K562 (cell line): Measurements from ENCODE around the gene PRR35.

Source experiments
- AFF4 ChIP-seq: sonication (generic); formaldehyde crosslinking; IDR thresholded peaks from 2 replicates; pipeline ENCODE4 v1.8.0; 2023; ENCODE audit warnings: mild to moderate bottlenecking, missing genetic modification reagents
- ARHGAP35 ChIP-seq: fragments of 450-650 bp; IDR thresholded peaks from 2 replicates; pipeline ENCODE4 v1.6.1; 2018; ENCODE audit not compliant: partially characterized antibody
- ATF3 ChIP-seq, 2 experiments: fragments of 450-650 bp in 1 of 2; sonication (generic) in 1 of 2; formaldehyde crosslinking in 1 of 2; IDR thresholded peaks in 1 of 2; conservative IDR thresholded peaks in 1 of 2; 2 replicates each; pipeline versions ENCODE4 v1.6.1 to v1.8.1; 2016 to 2023; ENCODE audit warnings: mild to moderate bottlenecking in 2 of 2, moderate library complexity in 2 of 2, inconsistent platforms in 1 of 2, missing genetic modification reagents in 1 of 2
- CC2D1A ChIP-seq: fragments of 450-650 bp; IDR thresholded peaks from 2 replicates; pipeline ENCODE4 v1.6.1; 2017; ENCODE audit warnings: mild to moderate bottlenecking
- CTCF ChIP-seq, 3 experiments: IDR thresholded peaks in 2 of 3; conservative IDR thresholded peaks in 1 of 3; 2 replicates each; pipeline ENCODE4 v1.5.1; 2011 to 2012; ENCODE audit warnings: low read length in 3 of 3, mild to moderate bottlenecking in 3 of 3, control low read depth in 2 of 3, improper control_type of control experiment in 1 of 3, inconsistent platforms in 1 of 3, low read depth in 1 of 3, mixed read lengths in 1 of 3, moderate library complexity in 1 of 3; ENCODE audit not compliant: insufficient read depth in 2 of 3
- FOS ChIP-seq: IDR thresholded peaks from 3 replicates; pipeline ENCODE4 v1.6.1; 2011; ENCODE audit not compliant: insufficient read length; ENCODE audit errors: extremely low read depth
- KDM1A ChIP-seq, 2 experiments: fragments of 450-650 bp; IDR thresholded peaks; 2 replicates each; pipeline ENCODE4 v1.6.1; 2016; ENCODE audit warnings: mild to moderate bottlenecking in 2 of 2
- PKNOX1 ChIP-seq: fragments of 450-650 bp; IDR thresholded peaks from 2 replicates; pipeline ENCODE4 v1.6.1; 2016
- POLR2AphosphoS5 ChIP-seq: IDR thresholded peaks from 2 replicates; pipeline ENCODE4 v1.6.1; 2011; ENCODE audit warnings: mild to moderate bottlenecking, low read depth, low read length, moderate library complexity; ENCODE audit not compliant: control insufficient read depth, insufficient read depth
- PRDM10 ChIP-seq: fragments of 450-650 bp; IDR thresholded peaks from 2 replicates; pipeline ENCODE4 v1.6.1; 2018; ENCODE audit not compliant: partially characterized antibody
- USF2 ChIP-seq: sonication (generic); formaldehyde crosslinking; IDR thresholded peaks from 2 replicates; pipeline ENCODE4 v1.5.0; 2020; ENCODE audit warnings: missing genetic modification reagents

- TF ChIP-seq USF2 (CRISPR knock-in tag) (no peak), PRDM10 (no peak), ATF3 (IDR thresholded peaks at IDR 0.05) (no peak), ATF3 (CRISPR knock-in tag; conservative IDR thresholded peaks at IDR 0.05) (no peak), FOS (no peak), KDM1A (IDR thresholded peaks at IDR 0.05) (no peak), POLR2AphosphoS5 (no peak), ARHGAP35 (no peak), AFF4 (no peak), CC2D1A (no peak), CTCF (IDR thresholded peaks at IDR 0.05 in 2 of 3, conservative IDR thresholded peaks at IDR 0.05 in 1 of 3; ENCODE audit: insufficient read depth in 2 of 3, low read depth in 1 of 3, low read length in 3 of 3) (no peak), PKNOX1 (no peak)
Observed at GRCh38 chr16:543301-544164, 16.7 kb upstream of the PRR35 start.
